A549 (cell line): ENCODE measurements around the gene ABCB4.
A peak's percentile ranks its signal among the peaks of the same experiment; 100 is the strongest.

Source experiments
- CEBPB ChIP-seq, 2 experiments: fragments of >200 bp in 1 of 2; sonication (Bioruptor Twin) in 1 of 2; formaldehyde crosslinking in 1 of 2; IDR thresholded peaks; 2 replicates each; pipeline ENCODE4 v1.6.1; 2012 to 2016
- EHMT2 ChIP-seq: fragments of 200-600 bp; sonication (generic); IDR thresholded peaks from 2 replicates; pipeline ENCODE4 v1.6.1; 2016; ENCODE audit warnings: antibody characterized with exemption, low read depth, mild to moderate bottlenecking, moderate library complexity
- POLR2A ChIP-seq: IDR thresholded peaks from 2 replicates; pipeline ENCODE4 v1.6.1; 2012; ENCODE audit warnings: mild to moderate bottlenecking, low read length
- RFX5 ChIP-seq: fragments of 450-650 bp; IDR thresholded peaks from 2 replicates; pipeline ENCODE4 v1.7.1; 2014; ENCODE audit warnings: antibody characterized with exemption, mild to moderate bottlenecking, moderate library complexity
- TF ChIP-seq, protein P1 (sequence below): fragments of >200 bp; sonication (Bioruptor Twin); formaldehyde crosslinking; IDR thresholded peaks from 3 replicates; pipeline ENCODE4 v1.5.1; 2016
- TF ChIP-seq, protein P2 (sequence below): fragments of 450-650 bp; IDR thresholded peaks from 2 replicates; pipeline ENCODE4 v1.6.1; 2014; ENCODE audit warnings: antibody characterized with exemption
- TF ChIP-seq, protein P3 (sequence below): fragments of 200-600 bp; sonication (generic); IDR thresholded peaks from 2 replicates; pipeline ENCODE4 v1.6.1; 2016; ENCODE audit warnings: antibody characterized with exemption, mild to moderate bottlenecking, moderate library complexity

DNA sequence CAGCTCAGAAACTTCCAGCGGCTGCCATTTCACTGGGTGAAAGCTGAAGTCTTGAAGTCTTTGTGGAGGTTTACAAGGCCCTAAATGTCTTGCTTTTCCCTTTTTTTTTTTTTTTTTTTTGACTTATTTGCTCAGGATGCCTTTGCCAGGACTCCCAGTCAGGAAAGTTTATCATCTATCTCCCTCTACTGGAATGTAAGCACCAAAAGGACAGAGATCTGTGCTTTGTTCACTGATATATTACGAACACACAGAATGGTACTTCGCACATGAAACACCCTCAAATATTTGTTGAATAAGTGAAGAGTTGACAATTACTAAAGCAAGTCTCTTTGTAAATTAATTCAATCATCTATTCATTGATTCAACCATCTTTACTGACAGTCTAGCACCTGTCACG is 23.2 kb downstream of the ABCB4 start:
- TF ChIP-seq CEBPB (IDR thresholded peaks at IDR 0.05) (no peak), POLR2A (no peak), RFX5 (no peak), EHMT2 (no peak)
- TF ChIP-seq, protein P1, sequence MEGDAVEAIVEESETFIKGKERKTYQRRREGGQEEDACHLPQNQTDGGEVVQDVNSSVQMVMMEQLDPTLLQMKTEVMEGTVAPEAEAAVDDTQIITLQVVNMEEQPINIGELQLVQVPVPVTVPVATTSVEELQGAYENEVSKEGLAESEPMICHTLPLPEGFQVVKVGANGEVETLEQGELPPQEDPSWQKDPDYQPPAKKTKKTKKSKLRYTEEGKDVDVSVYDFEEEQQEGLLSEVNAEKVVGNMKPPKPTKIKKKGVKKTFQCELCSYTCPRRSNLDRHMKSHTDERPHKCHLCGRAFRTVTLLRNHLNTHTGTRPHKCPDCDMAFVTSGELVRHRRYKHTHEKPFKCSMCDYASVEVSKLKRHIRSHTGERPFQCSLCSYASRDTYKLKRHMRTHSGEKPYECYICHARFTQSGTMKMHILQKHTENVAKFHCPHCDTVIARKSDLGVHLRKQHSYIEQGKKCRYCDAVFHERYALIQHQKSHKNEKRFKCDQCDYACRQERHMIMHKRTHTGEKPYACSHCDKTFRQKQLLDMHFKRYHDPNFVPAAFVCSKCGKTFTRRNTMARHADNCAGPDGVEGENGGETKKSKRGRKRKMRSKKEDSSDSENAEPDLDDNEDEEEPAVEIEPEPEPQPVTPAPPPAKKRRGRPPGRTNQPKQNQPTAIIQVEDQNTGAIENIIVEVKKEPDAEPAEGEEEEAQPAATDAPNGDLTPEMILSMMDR = 0 out of 3 replicates have a peak, but pooled peaks have one; percentile 8
- TF ChIP-seq, protein P2, sequence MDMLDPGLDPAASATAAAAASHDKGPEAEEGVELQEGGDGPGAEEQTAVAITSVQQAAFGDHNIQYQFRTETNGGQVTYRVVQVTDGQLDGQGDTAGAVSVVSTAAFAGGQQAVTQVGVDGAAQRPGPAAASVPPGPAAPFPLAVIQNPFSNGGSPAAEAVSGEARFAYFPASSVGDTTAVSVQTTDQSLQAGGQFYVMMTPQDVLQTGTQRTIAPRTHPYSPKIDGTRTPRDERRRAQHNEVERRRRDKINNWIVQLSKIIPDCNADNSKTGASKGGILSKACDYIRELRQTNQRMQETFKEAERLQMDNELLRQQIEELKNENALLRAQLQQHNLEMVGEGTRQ = no peak
- TF ChIP-seq, protein P3, sequence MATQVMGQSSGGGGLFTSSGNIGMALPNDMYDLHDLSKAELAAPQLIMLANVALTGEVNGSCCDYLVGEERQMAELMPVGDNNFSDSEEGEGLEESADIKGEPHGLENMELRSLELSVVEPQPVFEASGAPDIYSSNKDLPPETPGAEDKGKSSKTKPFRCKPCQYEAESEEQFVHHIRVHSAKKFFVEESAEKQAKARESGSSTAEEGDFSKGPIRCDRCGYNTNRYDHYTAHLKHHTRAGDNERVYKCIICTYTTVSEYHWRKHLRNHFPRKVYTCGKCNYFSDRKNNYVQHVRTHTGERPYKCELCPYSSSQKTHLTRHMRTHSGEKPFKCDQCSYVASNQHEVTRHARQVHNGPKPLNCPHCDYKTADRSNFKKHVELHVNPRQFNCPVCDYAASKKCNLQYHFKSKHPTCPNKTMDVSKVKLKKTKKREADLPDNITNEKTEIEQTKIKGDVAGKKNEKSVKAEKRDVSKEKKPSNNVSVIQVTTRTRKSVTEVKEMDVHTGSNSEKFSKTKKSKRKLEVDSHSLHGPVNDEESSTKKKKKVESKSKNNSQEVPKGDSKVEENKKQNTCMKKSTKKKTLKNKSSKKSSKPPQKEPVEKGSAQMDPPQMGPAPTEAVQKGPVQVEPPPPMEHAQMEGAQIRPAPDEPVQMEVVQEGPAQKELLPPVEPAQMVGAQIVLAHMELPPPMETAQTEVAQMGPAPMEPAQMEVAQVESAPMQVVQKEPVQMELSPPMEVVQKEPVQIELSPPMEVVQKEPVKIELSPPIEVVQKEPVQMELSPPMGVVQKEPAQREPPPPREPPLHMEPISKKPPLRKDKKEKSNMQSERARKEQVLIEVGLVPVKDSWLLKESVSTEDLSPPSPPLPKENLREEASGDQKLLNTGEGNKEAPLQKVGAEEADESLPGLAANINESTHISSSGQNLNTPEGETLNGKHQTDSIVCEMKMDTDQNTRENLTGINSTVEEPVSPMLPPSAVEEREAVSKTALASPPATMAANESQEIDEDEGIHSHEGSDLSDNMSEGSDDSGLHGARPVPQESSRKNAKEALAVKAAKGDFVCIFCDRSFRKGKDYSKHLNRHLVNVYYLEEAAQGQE = no peak
